HG02981 (cell line): Measurements from ENCODE around the gene SIL1.
"Not testable (repeated sequence)": the region's sequence is repeated elsewhere in the genome, so short reads cannot be mapped to it uniquely, and the experiment has no call there.

Experiments
- ATAC-seq: cut with Tn5 transposase; IDR thresholded peaks from one replicate; pipeline ENCODE4 v1.9.1; 2021; ENCODE audit warnings: mild to moderate bottlenecking, moderate library complexity; ENCODE audit not compliant: unreplicated experiment

The SIL1 gene

DNA sequence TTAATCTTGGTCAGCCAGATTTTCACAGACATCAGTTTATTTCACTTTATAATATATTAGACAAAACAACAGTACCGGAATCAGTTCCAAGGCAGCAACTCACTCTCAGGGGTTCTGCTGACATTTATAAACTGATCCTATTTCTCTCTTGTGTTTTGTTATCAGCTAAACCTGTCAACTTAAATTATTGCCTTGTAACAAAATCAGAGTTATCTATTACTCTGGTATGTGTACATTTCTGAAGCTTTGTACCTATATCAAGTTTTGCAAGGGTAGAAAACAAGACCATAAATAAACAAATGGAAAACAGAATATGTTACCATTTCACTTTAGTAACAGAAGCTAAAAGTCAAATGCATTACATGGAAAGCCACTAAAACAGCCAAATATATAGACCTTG is 122.1 kb downstream of the SIL1 start:
- ATAC-seq: no peak

DNA sequence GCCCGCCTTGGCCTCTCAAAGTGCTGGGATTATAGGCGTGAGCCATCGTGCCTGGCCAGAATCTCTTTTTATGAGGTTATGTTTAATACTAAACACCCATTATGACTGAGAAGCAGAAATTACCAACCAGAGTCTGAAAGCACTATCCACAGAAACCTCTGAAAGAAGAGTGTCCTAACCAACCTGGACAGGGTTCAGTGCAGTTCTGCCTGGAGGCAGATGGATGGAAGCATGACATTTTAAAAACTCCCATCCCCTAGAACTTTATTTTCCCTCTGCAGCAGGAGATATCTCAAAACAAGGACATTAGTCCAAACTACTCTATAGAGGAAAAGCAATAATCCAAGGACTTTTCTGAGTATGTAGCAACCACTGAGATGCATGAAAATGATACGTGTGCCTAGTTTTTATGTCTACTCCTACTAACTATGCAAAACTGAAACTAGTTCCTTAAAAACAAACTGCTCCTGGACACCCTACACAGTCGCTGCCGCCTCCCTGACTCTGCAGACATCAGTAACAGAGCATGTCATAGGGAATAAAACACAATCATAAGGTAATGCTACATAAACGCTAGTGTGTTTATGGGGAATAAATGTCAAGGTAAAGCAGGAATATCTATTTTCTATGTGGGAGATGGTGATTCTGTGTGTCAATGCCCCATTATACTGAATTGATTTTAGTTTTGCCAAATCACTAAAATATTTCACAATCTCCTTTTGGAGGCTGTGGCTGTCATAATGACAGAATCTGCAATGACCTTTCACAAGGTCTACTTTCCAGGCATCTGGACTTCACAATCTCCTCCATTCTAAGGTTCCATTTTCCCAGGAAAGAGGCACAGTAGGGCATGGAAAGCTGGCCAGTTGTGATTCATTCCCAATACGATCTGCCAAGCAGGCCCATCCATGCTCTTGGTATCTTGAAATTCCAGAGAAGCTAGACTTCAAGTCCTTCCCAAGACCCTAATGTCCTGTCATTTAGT is 122.8 kb downstream of the SIL1 start:
- no peak for ATAC-seq

DNA sequence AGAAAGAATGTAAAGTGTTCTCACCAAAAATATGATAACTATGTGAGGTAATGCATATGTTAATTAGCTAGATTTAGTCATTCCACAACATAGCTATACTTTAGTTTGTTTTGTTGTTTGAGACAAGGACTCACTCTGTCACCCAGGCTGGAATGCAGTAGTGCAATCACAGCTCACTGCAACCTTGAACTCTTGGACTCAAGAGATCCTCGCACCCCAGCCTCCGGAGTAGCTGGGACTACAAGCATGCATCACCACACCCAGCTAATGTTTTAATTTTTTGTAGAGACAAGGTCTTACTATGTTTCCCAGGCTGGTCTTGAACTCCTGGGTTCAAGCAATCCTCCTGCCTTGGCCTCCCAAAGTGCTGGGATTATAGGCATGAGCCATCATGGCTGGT is 124.2 kb downstream of the SIL1 start:
- not testable (repeated sequence) for ATAC-seq

GRCh38 chr5:139068494-139069151 is 129.5 kb downstream of the SIL1 start:
- no peak for ATAC-seq

GRCh38 chr5:139068060-139068459 is 130.1 kb downstream of the SIL1 start:
- ATAC-seq: no peak

DNA sequence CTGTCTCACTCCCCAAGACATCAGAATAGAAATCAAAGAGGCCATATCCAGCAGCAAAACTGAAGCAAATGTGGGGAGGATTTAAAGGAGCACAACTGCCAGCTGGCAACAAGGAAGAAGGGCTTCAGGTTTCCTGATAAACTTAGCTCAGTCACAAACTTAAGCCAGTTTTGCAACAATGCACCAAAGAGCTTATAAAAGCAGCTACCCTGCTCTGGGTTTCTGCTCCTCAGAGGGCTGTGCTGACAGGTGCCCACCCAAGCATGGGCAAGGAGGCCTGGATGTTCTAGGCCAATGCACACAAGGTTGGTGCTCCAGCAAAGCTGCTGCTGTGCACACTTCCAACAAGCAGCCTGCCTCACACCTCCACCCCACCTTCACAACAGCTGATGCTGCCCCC is 132.9 kb downstream of the SIL1 start:
- ATAC-seq: no peak

DNA sequence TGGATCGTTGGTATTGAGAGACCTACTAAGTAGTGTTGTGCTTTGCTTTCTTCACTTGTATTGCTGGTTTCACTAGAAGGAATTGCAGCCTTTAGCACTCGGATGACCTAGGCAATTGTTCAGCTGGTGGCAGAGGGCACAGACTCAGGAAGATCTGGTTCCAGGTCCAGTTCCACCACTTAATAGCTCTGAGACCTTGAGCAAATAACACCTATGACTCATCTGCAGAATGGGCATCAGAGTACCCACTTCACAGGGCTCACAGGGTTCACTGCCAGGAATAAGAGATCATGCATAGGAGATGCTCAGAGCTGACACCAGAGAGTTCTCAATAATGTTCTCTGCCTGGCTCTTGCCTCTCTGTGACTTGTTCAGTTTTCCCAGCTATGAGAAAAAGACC is 133.6 kb downstream of the SIL1 start:
- ATAC-seq: no peak

DNA sequence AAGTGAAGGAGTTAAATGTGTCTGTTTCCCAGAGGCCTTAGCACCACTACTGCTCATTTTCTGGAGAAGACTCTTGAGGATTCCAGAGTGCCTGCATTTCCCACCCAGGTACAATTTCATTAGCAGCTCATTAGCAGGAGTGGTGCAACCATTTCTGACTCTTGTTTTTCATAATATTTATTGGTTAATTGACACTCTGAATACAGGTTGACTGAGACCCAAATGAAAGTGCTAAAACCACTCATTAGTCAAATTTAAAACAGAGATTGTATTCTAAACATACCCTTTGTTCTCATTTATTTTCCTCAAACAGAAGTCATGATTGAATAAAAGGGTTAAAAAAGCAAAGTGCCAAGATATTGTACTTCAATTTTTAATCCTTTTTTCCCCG is 134.5 kb downstream of the SIL1 start:
- no peak for ATAC-seq

GRCh38 chr5:139062910-139063663 is 135.1 kb downstream of the SIL1 start:
- no peak for ATAC-seq

GRCh38 chr5:139061856-139062255 is 136.3 kb downstream of the SIL1 start:
- no peak for ATAC-seq

DNA sequence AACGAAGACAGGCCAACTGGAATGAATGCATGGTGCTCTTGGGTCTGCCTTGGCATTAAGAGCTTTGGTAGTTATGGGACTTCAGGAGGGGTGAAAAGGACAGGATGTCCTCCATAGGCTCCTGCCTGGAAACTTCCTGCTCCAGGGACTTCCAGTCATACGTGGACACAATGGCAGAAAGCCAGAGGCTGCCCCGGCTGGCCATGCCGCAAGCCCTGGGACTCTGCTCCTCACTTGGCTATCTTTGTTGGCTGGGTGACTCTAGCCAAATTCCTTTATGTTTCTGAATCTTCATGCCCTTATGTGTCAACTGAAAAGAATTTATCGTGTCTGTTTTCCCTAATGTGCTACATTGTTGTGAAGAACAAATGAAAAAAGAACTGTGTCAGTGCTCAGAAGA is 136.9 kb downstream of the SIL1 start:
- ATAC-seq: no peak

- ATAC-seq: no peak
These were observed 140.0 kb downstream of the SIL1 start for GRCh38 chr5:139058121-139058520.

- not testable (repeated sequence) for ATAC-seq
These were observed 140.9 kb downstream of the SIL1 start for GRCh38 chr5:139057045-139057939.

DNA sequence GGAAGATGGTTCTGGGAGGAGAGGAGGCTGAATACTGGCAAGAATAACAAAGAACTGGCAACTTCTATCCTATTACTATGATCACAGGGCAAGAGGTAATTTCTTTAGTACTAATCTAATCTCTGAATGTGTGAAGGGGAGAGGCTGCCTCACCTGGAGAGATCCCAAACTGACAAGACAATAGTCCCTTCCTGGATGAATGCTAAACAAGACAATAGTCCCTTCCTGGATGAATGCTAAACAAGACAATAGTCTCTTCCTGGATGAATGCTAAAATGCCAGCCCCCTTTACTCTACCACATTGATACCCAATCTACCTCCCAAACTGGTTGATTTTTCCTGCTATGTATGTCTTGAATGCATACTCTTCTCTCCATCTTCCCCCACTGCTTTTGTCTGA is 145.2 kb downstream of the SIL1 start:
- no peak for ATAC-seq

DNA sequence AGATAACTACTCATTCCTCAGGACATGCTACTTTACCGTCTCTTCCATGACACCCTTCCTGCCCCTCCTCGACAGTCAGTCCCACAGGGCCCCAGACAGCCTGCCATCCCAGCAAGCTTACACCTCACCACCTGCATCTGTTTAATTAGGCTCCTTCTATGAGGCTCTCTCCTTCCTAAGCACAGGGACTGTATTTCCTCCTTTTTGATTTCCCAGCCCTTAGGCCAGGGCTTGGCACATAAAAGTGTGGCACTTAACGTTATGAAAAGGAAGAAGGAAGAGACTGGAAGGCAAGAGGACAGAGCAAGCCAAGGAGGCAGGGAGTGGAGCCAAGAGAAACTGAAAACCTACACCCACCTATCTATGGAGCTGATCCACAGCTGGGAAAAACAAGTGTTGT is 146.8 kb downstream of the SIL1 start:
- no peak for ATAC-seq

- ATAC-seq: no peak
These were observed 147.7 kb downstream of the SIL1 start for GRCh38 chr5:139050432-139050831.

GRCh38 chr5:139049780-139050179 is 148.4 kb downstream of the SIL1 start:
- no peak for ATAC-seq

- no peak for ATAC-seq
These were observed 151.6 kb downstream of the SIL1 start for GRCh38 chr5:139046551-139046950.

- no peak for ATAC-seq
These were observed 154.8 kb downstream of the SIL1 start for GRCh38 chr5:139043157-139043905.

GRCh38 chr5:139040081-139040480 is 158.1 kb downstream of the SIL1 start:
- no peak for ATAC-seq
